ENCODE measurements around the gene SPATS1. TPM values are rescaled to one million over a fixed set of nuclear protein-coding genes. Genes with fewer than 3 reads are reported as not detected.
A peak's percentile ranks its signal among the peaks of the same experiment; 100 is the strongest.

SPATS1 gene
- total and polyA plus RNA-seq, 8 donors = 0.18 to 0.19 TPM; not detected in 6

DNA sequence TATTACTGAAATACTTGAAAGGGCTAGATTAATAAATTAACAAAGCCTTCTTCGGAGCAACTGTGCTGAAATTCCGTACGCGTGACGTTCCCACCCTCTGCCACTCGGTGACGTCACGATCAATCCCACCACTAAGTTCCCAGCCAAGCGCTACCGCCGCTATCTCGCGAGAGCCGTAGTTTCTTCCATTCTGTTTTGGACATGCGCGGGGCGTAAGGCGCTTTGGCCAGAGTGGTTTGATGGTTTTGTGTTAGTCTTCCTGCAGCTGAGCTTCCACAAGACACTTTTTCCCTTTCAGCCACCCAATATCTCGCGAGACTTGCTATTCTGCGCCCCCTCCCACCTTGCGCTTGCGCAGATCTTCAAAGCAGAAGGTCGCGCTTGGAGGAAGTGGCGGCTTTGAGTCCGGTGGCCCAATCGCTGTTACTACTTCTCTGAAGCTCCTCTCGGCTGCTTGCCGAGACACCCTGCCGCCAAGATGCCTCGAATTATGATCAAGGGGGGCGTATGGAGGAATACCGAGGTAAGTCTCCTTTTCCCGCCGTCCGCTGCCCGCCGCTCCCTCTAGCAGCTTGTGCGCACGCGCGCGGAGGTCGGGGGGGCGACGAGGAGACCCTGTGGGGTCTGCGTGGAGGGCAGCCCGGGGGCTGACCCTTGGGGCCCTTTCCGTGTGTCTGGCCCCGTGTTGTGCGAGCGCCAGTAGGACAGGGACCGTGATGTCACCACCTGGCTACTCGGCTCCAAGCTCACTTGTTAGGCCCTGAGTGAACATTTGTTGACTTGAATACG lies 45.1 kb downstream of the SPATS1 start, which contains the start of gene CDC5L:
Gene CDC5L (plus strand): TSS at position 361 of the 789 bp plus-strand sequence. CDS start 118 bp downstream, at position 479.
- no peaks in the 10 kb centered on the region for H3K27me3 ChIP-seq
- TF ChIP-seq, protein P1, sequence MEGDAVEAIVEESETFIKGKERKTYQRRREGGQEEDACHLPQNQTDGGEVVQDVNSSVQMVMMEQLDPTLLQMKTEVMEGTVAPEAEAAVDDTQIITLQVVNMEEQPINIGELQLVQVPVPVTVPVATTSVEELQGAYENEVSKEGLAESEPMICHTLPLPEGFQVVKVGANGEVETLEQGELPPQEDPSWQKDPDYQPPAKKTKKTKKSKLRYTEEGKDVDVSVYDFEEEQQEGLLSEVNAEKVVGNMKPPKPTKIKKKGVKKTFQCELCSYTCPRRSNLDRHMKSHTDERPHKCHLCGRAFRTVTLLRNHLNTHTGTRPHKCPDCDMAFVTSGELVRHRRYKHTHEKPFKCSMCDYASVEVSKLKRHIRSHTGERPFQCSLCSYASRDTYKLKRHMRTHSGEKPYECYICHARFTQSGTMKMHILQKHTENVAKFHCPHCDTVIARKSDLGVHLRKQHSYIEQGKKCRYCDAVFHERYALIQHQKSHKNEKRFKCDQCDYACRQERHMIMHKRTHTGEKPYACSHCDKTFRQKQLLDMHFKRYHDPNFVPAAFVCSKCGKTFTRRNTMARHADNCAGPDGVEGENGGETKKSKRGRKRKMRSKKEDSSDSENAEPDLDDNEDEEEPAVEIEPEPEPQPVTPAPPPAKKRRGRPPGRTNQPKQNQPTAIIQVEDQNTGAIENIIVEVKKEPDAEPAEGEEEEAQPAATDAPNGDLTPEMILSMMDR (IDR thresholded peaks at IDR 0.05) = no peak
- DNase-seq = peak; percentile 88 to 95 (median 94)
- peak; percentile 51 for FAIRE-seq
- H3K4me1 ChIP-seq = peaks cover 0 to 28% (median 17%) of the 10 kb centered on the region in 3 donors
- H3K27ac ChIP-seq = peak within 1 kb of the TSS; percentile 73 to 97 (median 92)
- WGBS, 2 donors = 0% methylated on average over 56 of the region's 56 CpGs
- ATAC-seq = peak; percentile 85 to 92 (median 89)
- H3K4me3 ChIP-seq = peak within 1 kb of the TSS; percentile 57 to 93 (median 80)
- intact Hi-C loops (cut with DNase I) = no loop called here
- H3K9me3 ChIP-seq = no peaks in the 10 kb centered on the region
- H3K36me3 ChIP-seq = peaks cover 0 to 2% (median under 1%) of the 10 kb centered on the region in 3 donors

DNA sequence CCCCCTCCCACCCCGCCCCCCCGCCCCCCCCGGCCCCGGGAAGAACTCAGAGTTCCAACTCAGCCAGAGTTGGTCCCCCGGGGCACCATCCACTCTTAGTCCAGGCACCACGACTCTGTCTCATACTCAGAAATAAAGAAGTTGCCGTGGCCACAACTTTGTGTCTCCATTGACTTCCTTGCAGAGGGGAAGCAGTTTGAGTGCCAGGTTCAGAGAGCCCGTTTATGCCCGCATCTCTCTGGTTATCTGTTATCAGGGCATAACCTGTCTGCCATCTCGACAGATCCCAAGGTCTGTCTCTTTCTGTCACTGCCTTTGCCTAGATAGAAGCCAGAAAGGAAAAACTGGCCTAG lies 45.7 kb downstream of the SPATS1 start:
- DNase-seq (no peak), ATAC-seq (no peak), FAIRE-seq (no peak)
- peaks cover 0 to 7% (median 7%) of the 10 kb centered on the region in 3 donors for H3K36me3 ChIP-seq
- WGBS, 2 donors = 0 to 2% methylated on average over 5 to 10 of the region's 10 CpGs
- H3K4me3 ChIP-seq = peak overlapping the region; percentile 57 to 93 (median 80)
- H3K27ac ChIP-seq = peak overlapping the region; percentile 73 to 97 (median 92)
- H3K4me1 ChIP-seq = peaks cover 0 to 28% (median 17%) of the 10 kb centered on the region in 3 donors
- no peaks in the 10 kb centered on the region for H3K9me3 ChIP-seq
- intact Hi-C loops (cut with DNase I) = no loop called here
- TF ChIP-seq, protein P1 (IDR thresholded peaks at IDR 0.05) = no peak
- H3K27me3 ChIP-seq = no peaks in the 10 kb centered on the region

DNA sequence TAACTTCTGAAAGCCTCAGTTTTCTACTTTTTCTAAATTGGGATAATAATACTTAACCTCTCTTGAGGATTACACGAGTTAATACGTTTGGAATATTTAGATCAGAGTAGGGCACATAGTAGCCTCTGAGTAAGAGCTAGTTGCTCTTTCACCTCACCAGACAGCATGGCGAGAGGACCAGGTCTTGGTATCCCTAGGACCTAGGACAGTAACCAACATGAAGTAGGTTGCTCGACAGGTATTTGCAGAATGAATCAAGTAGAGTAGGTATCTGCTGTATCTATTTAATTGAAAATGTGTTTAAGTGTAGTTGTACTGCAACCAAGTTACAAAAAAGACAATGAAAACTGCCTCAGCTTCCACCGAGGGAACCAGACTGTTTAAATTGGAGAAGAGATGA lies 46.4 kb downstream of the SPATS1 start:
- intact Hi-C loops (cut with DNase I) = no loop called here
- no peak overlapping the region for H3K27ac ChIP-seq
- WGBS, 2 donors = 49 to 52% methylated on average over 5 of the region's 5 CpGs
- TF ChIP-seq, protein P1 (IDR thresholded peaks at IDR 0.05) = no peak
- DNase-seq (no peak), ATAC-seq (no peak), FAIRE-seq (no peak)
- peaks cover 0 to 15% (median 14%) of the 10 kb centered on the region in 3 donors for H3K36me3 ChIP-seq
- peak overlapping the region in 3 of 4 donors; percentile 57 to 93 (median 79) for H3K4me3 ChIP-seq
- no peaks in the 10 kb centered on the region for H3K27me3 ChIP-seq
- no peaks in the 10 kb centered on the region for H3K9me3 ChIP-seq
- peaks cover 0 to 28% (median 17%) of the 10 kb centered on the region in 3 donors for H3K4me1 ChIP-seq

DNA sequence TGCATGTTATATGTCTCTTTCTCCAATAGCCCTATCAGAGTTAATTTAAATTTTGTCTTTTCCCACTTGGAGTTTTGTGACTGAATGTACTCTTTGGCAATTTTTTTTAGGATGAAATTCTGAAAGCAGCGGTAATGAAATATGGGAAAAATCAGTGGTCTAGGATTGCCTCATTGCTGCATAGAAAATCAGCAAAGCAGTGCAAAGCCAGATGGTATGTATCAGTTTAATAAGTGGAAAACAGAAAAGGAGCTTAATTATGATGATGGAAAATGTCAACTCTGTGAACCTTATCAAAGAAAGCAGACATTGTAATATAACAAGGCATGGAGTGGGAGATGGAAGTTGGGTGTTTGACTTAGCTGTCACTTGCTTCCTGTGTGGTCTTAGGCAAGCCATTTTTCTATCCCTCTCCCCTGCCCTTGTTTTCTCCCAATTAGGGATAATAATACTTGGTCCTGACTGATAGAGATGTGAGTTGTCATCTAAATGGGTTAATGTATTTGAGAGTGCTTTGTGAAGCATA lies 47.8 kb downstream of the SPATS1 start:
- FAIRE-seq = no peak
- Histone ChIP-seq H3K9me3 (no peaks in the 10 kb centered on the region), H3K4me1 (peaks cover 0 to 28% (median 17%) of the 10 kb centered on the region in 3 donors), H3K4me3 (no peak overlapping the region), H3K27me3 (no peaks in the 10 kb centered on the region), H3K36me3 (peaks cover 0 to 24% (median 18%) of the 10 kb centered on the region in 3 donors), H3K27ac (no peak overlapping the region)
- DNase-seq = no peak
- WGBS, 2 donors = 90 to 92% methylated on average over 1 of the region's 1 CpG
- intact Hi-C loops (cut with DNase I) = no loop called here
- ATAC-seq = no peak
- TF ChIP-seq, protein P1 (IDR thresholded peaks at IDR 0.05) = no peak

Other genes starting within 250 kb of the SPATS1 start
- 10 to 100 TPM in 4 of 6 donors, 1 to 10 TPM in 2; 8.7 to 16.4 (median 14.1) TPM for gene MRPL14, start 215.2 kb upstream of the SPATS1 start, total RNA-seq
- gene MRPL14, start 215.2 kb upstream of the SPATS1 start, polyA plus RNA-seq = 10 to 100 TPM; 12.5 to 30.4 TPM
- gene TMEM63B, start 215.1 kb upstream of the SPATS1 start, total RNA-seq = 10 to 100 TPM in 4 of 6 donors, 1 to 10 TPM in 2; 7.2 to 19.9 (median 11.4) TPM
- gene TMEM63B, start 215.1 kb upstream of the SPATS1 start, polyA plus RNA-seq = 10 to 100 TPM; 12.1 to 16.9 TPM
- gene CAPN11, start 183.8 kb upstream of the SPATS1 start, total RNA-seq = under 1 TPM in 4 of 6 donors, not detected in 2; 0.06 to 0.23 (median 0.14) TPM
- under 1 TPM; 0.75 to 0.76 TPM for gene CAPN11, start 183.8 kb upstream of the SPATS1 start, polyA plus RNA-seq
- 1 to 10 TPM; 1.1 to 4.3 (median 2.2) TPM for gene MYMX, start 125.7 kb upstream of the SPATS1 start, total RNA-seq
- under 1 TPM; 0.34 to 0.73 TPM for gene MYMX, start 125.7 kb upstream of the SPATS1 start, polyA plus RNA-seq
- gene SLC29A1, start 119.1 kb upstream of the SPATS1 start, total RNA-seq = 10 to 100 TPM; 24.8 to 72.7 (median 44.4) TPM
- gene SLC29A1, start 119.1 kb upstream of the SPATS1 start, polyA plus RNA-seq = 10 to 100 TPM; 35.5 to 89.8 TPM
- 100 to 1,000 TPM; 370 to 577 (median 464) TPM for gene HSP90AB1, start 95.5 kb upstream of the SPATS1 start, total RNA-seq
- 100 to 1,000 TPM; 145 to 328 TPM for gene HSP90AB1, start 95.5 kb upstream of the SPATS1 start, polyA plus RNA-seq
- gene SLC35B2, start 85.1 kb upstream of the SPATS1 start, total RNA-seq = 10 to 100 TPM; 15.9 to 30.4 (median 20.5) TPM
- 10 to 100 TPM; 10.8 to 23.6 TPM for gene SLC35B2, start 85.1 kb upstream of the SPATS1 start, polyA plus RNA-seq
- 10 to 100 TPM in 1 of 6 donors, 1 to 10 TPM in 5; 2.5 to 16.9 (median 5.5) TPM for gene NFKBIE, start 77.1 kb upstream of the SPATS1 start, total RNA-seq
- gene NFKBIE, start 77.1 kb upstream of the SPATS1 start, polyA plus RNA-seq = 10 to 100 TPM; 10.1 to 12.1 TPM
- gene TMEM151B, start 72.2 kb upstream of the SPATS1 start, total RNA-seq = under 1 TPM in 4 of 6 donors, not detected in 2; 0.06 to 0.12 (median 0.09) TPM
- under 1 TPM; 0.54 to 0.65 TPM for gene TMEM151B, start 72.2 kb upstream of the SPATS1 start, polyA plus RNA-seq
- gene AARS2, start 29.3 kb upstream of the SPATS1 start, total RNA-seq = 1 to 10 TPM; 3.6 to 7.4 (median 4.8) TPM
- 1 to 10 TPM; 5.7 to 8.7 TPM for gene AARS2, start 29.3 kb upstream of the SPATS1 start, polyA plus RNA-seq
- 10 to 100 TPM in 2 of 6 donors, 1 to 10 TPM in 4; 6.4 to 11.4 (median 8.6) TPM for gene CDC5L, start 45.1 kb downstream of the SPATS1 start, total RNA-seq
- 1 to 10 TPM; 2.9 to 6.0 TPM for gene CDC5L, start 45.1 kb downstream of the SPATS1 start, polyA plus RNA-seq